IPS-18c (cell line): ENCODE results near the gene PARD3.
"Not testable (repeated sequence)": the region's sequence is repeated elsewhere in the genome, so short reads cannot be mapped to it uniquely, and the experiment has no call there.

Source experiments
- H3K4me3 ChIP-seq: 2 replicates; pipeline ENCODE4 v1.7.0; 2013; ENCODE audit warnings: low read depth, mild to moderate bottlenecking, low read length, moderate library complexity; ENCODE audit not compliant: insufficient read depth
- H3K9me3 ChIP-seq: one replicate; pipeline ENCODE4 v1.6.1; 2013; ENCODE audit warnings: mild to moderate bottlenecking, low read length, moderate library complexity; ENCODE audit not compliant: control insufficient read depth, insufficient read depth

The PARD3 gene

GRCh38 chr10:34644815-34645214 lies 170.3 kb downstream of the PARD3 start:
- not testable (repeated sequence) for H3K4me3 ChIP-seq, H3K9me3 ChIP-seq

GRCh38 chr10:34644224-34644623 lies 170.9 kb downstream of the PARD3 start:
- Histone ChIP-seq H3K9me3 (no peaks in the 10 kb centered on the region), H3K4me3 (no peak overlapping the region)

- Histone ChIP-seq H3K9me3 (no peaks in the 10 kb centered on the region), H3K4me3 (no peak overlapping the region)
Observed at GRCh38 chr10:34643620-34644019, 171.5 kb downstream of the PARD3 start.

- no peaks in the 10 kb centered on the region for H3K9me3 ChIP-seq
- H3K4me3 ChIP-seq: no peak overlapping the region
Observed at GRCh38 chr10:34641913-34642558, 173.1 kb downstream of the PARD3 start.

- Histone ChIP-seq H3K4me3 (no peak overlapping the region), H3K9me3 (no peaks in the 10 kb centered on the region)
Observed at GRCh38 chr10:34641147-34641912, 173.8 kb downstream of the PARD3 start.

- no peaks in the 10 kb centered on the region for H3K9me3 ChIP-seq
- H3K4me3 ChIP-seq: no peak overlapping the region
Observed at GRCh38 chr10:34638406-34639054, 176.6 kb downstream of the PARD3 start.

- Histone ChIP-seq H3K9me3 (no peaks in the 10 kb centered on the region), H3K4me3 (no peak overlapping the region)
Observed at GRCh38 chr10:34637418-34637911, 177.6 kb downstream of the PARD3 start.

GRCh38 chr10:34635111-34635510 lies 180.0 kb downstream of the PARD3 start:
- H3K4me3 ChIP-seq: no peak overlapping the region

GRCh38 chr10:34633374-34633773 lies 181.7 kb downstream of the PARD3 start:
- H3K4me3 ChIP-seq: no peak overlapping the region
- H3K9me3 ChIP-seq: no peaks in the 10 kb centered on the region

More at GRCh38 chr10:34635111-34635510, 180.0 kb downstream of the PARD3 start:
- no peaks in the 10 kb centered on the region for H3K9me3 ChIP-seq

- Histone ChIP-seq H3K9me3 (no peaks in the 10 kb centered on the region), H3K4me3 (no peak overlapping the region)
Observed at GRCh38 chr10:34629084-34629483, 186.0 kb downstream of the PARD3 start.

GRCh38 chr10:34628174-34628796 lies 186.8 kb downstream of the PARD3 start:
- Histone ChIP-seq H3K4me3 (no peak overlapping the region), H3K9me3 (no peaks in the 10 kb centered on the region)

GRCh38 chr10:34627741-34628140 lies 187.4 kb downstream of the PARD3 start:
- Histone ChIP-seq H3K4me3 (no peak overlapping the region), H3K9me3 (no peaks in the 10 kb centered on the region)

GRCh38 chr10:34627331-34627730 lies 187.8 kb downstream of the PARD3 start:
- H3K9me3 ChIP-seq: no peaks in the 10 kb centered on the region
- no peak overlapping the region for H3K4me3 ChIP-seq

GRCh38 chr10:34626158-34626880 lies 188.8 kb downstream of the PARD3 start:
- H3K4me3 ChIP-seq: no peak overlapping the region
- no peaks in the 10 kb centered on the region for H3K9me3 ChIP-seq

GRCh38 chr10:34624323-34625153 lies 190.6 kb downstream of the PARD3 start:
- Histone ChIP-seq H3K9me3 (no peaks in the 10 kb centered on the region), H3K4me3 (no peak overlapping the region)

GRCh38 chr10:34622945-34623344 lies 192.2 kb downstream of the PARD3 start:
- Histone ChIP-seq H3K4me3 (no peak overlapping the region), H3K9me3 (no peaks in the 10 kb centered on the region)
